OCI-LY7 (cell line): ENCODE results near the gene ARL15. TPM values are rescaled to one million over a fixed set of nuclear protein-coding genes. Genes with fewer than 3 reads are reported as not detected.

Source experiments
- BruUV-seq: library from RNA; stranded (reverse); fragments of 400-500 nt; replicated peaks from 2 replicates; lab custom pipeline; 2021; lab: Mats Ljungman, UMichigan
- CTCF ChIA-PET: fragments of 300-600 bp; sonication (Branson Sonifier 250); formaldehyde crosslinking; loops from one replicate; lab custom pipeline; 2022; ENCODE audit warnings: antibody characterized with exemption; ENCODE audit not compliant: unreplicated experiment; lab: Charles Lee
- POLR2A ChIA-PET: fragments of 300-600 bp; sonication (Branson Sonifier 250); formaldehyde crosslinking; loops from one replicate; lab custom pipeline; 2022; ENCODE audit warnings: antibody characterized with exemption; lab: Charles Lee
- DNase-seq: peaks from one replicate; pipeline ENCODE4 v3.0.0-alpha.2; 2015; ENCODE audit warnings: low spot score
- H2AFZ ChIP-seq: fragments of 200-600 bp; sonication (generic), shearing (Covaris generic); 2 replicates; pipeline ENCODE4 v1.6.1; 2014; ENCODE audit warnings: mild to moderate bottlenecking, antibody characterized with exemption, low read length, moderate library complexity
- H3K27ac ChIP-seq: fragments of 200-600 bp; sonication (generic); 2 replicates; pipeline ENCODE4 v1.5.1; 2014; ENCODE audit warnings: mixed run types, low read depth, mild to moderate bottlenecking, moderate library complexity, low read length, inconsistent platforms; ENCODE audit not compliant: poor library complexity, severe bottlenecking
- H3K36me3 ChIP-seq: fragments of 200-600 bp; sonication (generic); 2 replicates; pipeline ENCODE4 v1.6.1; 2014; ENCODE audit warnings: mild to moderate bottlenecking, antibody characterized with exemption, low read length, moderate library complexity, mixed read lengths; ENCODE audit not compliant: insufficient read depth
- H3K4me1 ChIP-seq: fragments of 200-600 bp; sonication (generic); 2 replicates; pipeline ENCODE4 v1.5.1; 2014; ENCODE audit warnings: mild to moderate bottlenecking, low read length; ENCODE audit not compliant: insufficient read depth, poor library complexity, severe bottlenecking
- H3K4me2 ChIP-seq: fragments of 200-600 bp; sonication (generic); 2 replicates; pipeline ENCODE4 v1.6.1; 2014; ENCODE audit warnings: mild to moderate bottlenecking, low read length
- H3K4me3 ChIP-seq: fragments of 200-600 bp; sonication (generic); 2 replicates; pipeline ENCODE4 v1.5.1; 2014; ENCODE audit warnings: mild to moderate bottlenecking, low read depth, low read length; ENCODE audit not compliant: poor library complexity, severe bottlenecking
- H3K79me2 ChIP-seq: fragments of 200-600 bp; sonication (generic); 2 replicates; pipeline ENCODE4 v1.6.1; 2016; ENCODE audit warnings: low read depth, mild to moderate bottlenecking, low read length, moderate library complexity, mixed read lengths; ENCODE audit not compliant: insufficient read depth
- H3K9me2 ChIP-seq: fragments of 200-600 bp; sonication (generic); 2 replicates; pipeline ENCODE4 v1.6.1; 2016; ENCODE audit warnings: mild to moderate bottlenecking, low read length, mixed read lengths; ENCODE audit not compliant: insufficient read depth
- H3K9me3 ChIP-seq: fragments of 200-600 bp; sonication (generic); 2 replicates; pipeline ENCODE4 v1.6.1; 2014; ENCODE audit warnings: mild to moderate bottlenecking, mixed run types, low read length, mixed read lengths
- H4K20me1 ChIP-seq: fragments of 200-600 bp; sonication (generic); 2 replicates; pipeline ENCODE4 v1.6.1; 2014; ENCODE audit warnings: mild to moderate bottlenecking, antibody characterized with exemption, low read length, moderate library complexity, mixed read lengths; ENCODE audit not compliant: insufficient read depth
- EZH2phosphoT487 ChIP-seq: fragments of 200-600 bp; sonication (generic); IDR thresholded peaks from 2 replicates; pipeline ENCODE4 v1.6.1; 2018; ENCODE audit warnings: low read depth, borderline replicate concordance, mild to moderate bottlenecking, mixed run types, antibody characterized with exemption, low read length, moderate library complexity, mixed read lengths
- intact Hi-C: fragments of 100-400 bp; cut with micrococcal nuclease; formaldehyde crosslinking; loops from one replicate; pipeline ENCODE4 v1.10.0; 2022; ENCODE audit not compliant: unreplicated experiment
- total RNA-seq, 2 experiments: library from RNA; depleted of rRNA in 1 of 2; stranded (reverse); fragments of >200 nt in 1 of 2; shearing (Covaris generic) in 1 of 2; gene quantifications; 2 replicates each; pipeline ENCODE4 v1.2.3, GENCODE V29; 2014 to 2022
- TF ChIP-seq, protein P1 (sequence below): fragments of 200-600 bp; sonication (generic); conservative IDR thresholded peaks from 2 replicates; pipeline ENCODE4 v1.5.1; 2014; ENCODE audit warnings: mild to moderate bottlenecking, antibody characterized with exemption, low read length, moderate library complexity, mixed read lengths

ARL15 gene
- total RNA-seq, 2 experiments from 2014 or later = 18.8 to 24.4 TPM

DNA sequence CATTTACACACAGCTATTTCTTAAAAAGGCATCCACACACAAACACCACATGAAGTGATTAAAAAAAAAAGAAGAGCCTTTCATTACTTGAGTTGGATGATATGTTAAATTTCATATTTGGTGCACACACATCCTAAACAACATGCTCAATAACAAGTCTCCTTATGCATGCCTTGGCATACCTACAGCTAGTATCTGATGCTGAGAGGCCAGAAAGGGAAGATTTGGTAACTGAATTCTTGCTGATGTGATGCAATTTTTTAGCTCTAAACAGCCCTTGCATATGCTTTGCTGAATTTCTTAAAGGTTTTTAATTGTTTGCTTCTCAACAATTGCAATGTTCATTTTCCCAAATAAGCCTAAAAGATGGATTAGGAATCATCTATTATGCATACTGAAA, 338.8 kb downstream of the ARL15 start:
- Histone ChIP-seq H3K36me3 (no peaks in the 10 kb centered on the region), H3K9me3 (no peaks in the 10 kb centered on the region), H3K9me2 (no peaks in the 10 kb centered on the region), H2AFZ (no peak overlapping the region), H3K4me2 (no peak overlapping the region), H3K4me3 (no peak overlapping the region), H3K4me1 (no peaks in the 10 kb centered on the region), H4K20me1 (no peaks in the 10 kb centered on the region), H3K27ac (no peak overlapping the region), H3K79me2 (no peaks in the 10 kb centered on the region)
- TF ChIP-seq, protein P1, sequence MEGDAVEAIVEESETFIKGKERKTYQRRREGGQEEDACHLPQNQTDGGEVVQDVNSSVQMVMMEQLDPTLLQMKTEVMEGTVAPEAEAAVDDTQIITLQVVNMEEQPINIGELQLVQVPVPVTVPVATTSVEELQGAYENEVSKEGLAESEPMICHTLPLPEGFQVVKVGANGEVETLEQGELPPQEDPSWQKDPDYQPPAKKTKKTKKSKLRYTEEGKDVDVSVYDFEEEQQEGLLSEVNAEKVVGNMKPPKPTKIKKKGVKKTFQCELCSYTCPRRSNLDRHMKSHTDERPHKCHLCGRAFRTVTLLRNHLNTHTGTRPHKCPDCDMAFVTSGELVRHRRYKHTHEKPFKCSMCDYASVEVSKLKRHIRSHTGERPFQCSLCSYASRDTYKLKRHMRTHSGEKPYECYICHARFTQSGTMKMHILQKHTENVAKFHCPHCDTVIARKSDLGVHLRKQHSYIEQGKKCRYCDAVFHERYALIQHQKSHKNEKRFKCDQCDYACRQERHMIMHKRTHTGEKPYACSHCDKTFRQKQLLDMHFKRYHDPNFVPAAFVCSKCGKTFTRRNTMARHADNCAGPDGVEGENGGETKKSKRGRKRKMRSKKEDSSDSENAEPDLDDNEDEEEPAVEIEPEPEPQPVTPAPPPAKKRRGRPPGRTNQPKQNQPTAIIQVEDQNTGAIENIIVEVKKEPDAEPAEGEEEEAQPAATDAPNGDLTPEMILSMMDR = no peak
- no peak for TF ChIP-seq EZH2phosphoT487
- intact Hi-C loops = no loop called here
- ChIA-PET POLR2A (interaction anchor here (0.6 kb wide), 1 partner anchor 1336 kb away, joined by 4 read pairs; the partner anchor contains the start of gene DHX29), CTCF (no interaction called here)
- no peak for DNase-seq
- no TSS peak for BruUV-seq

DNA sequence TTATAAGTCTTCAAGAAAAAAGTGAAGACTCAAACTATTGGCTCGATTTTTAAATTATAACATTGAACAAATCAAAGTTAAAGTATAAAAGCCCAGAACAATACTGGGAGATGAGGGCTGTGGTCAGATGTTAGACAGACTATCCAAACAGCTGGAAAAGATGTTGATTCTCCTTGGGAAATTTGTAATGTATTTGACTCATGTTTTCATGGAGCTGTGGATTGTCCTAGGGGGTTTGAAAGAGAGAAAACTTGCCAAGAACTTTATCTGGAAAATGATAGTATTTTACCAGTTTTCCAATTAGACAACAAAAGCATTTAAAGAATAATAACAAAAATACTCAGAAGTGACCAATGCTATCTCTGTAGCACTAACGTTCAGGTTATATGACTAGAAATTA, 339.2 kb downstream of the ARL15 start:
- ChIA-PET POLR2A (interaction anchor here (0.6 kb wide), 1 partner anchor 1336 kb away, joined by 4 read pairs; the partner anchor contains the start of gene DHX29), CTCF (no interaction called here)
- no peaks in the 10 kb centered on the region for H3K36me3 ChIP-seq
- intact Hi-C loops = no loop called here
- DNase-seq = no peak
- no peak for TF ChIP-seq EZH2phosphoT487
- TF ChIP-seq, protein P1 = no peak
- no peaks in the 10 kb centered on the region for H3K79me2 ChIP-seq
- H3K9me2 ChIP-seq = no peaks in the 10 kb centered on the region
- no peaks in the 10 kb centered on the region for H4K20me1 ChIP-seq
- no peaks in the 10 kb centered on the region for H3K9me3 ChIP-seq
- no peak overlapping the region for H3K4me3 ChIP-seq
- BruUV-seq = no TSS peak
- no peak overlapping the region for H3K4me2 ChIP-seq
- no peak overlapping the region for H3K27ac ChIP-seq
- H2AFZ ChIP-seq = no peak overlapping the region
- no peaks in the 10 kb centered on the region for H3K4me1 ChIP-seq

DNA sequence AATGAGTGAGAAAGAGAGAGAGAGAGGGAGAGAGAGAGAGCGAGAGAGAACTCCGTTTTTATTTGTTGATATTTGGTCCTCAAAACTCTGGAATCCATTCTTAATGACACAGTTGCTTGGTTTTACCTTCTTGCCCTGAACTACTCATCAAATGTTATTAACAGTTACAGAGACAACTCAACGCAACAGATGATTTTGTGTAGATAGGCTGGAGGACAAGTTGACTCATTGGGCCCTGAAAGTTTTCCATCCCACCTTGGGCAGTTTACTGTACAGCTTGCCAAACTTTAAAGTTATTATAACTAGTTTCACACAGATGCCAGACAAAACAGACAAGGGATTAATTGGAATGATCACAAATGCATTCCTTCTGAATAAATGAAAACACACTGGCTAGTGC, 339.9 kb downstream of the ARL15 start:
- Histone ChIP-seq H3K4me1 (no peaks in the 10 kb centered on the region), H3K9me3 (no peaks in the 10 kb centered on the region), H3K4me3 (no peak overlapping the region), H3K36me3 (no peaks in the 10 kb centered on the region), H4K20me1 (no peaks in the 10 kb centered on the region), H3K79me2 (no peaks in the 10 kb centered on the region), H3K9me2 (no peaks in the 10 kb centered on the region), H3K27ac (no peak overlapping the region), H2AFZ (no peak overlapping the region), H3K4me2 (no peak overlapping the region)
- intact Hi-C loops = no loop called here
- BruUV-seq = no TSS peak
- TF ChIP-seq EZH2phosphoT487 = no peak
- TF ChIP-seq, protein P1 = no peak
- ChIA-PET CTCF (no interaction called here), POLR2A (interaction anchor here (0.7 kb wide), 1 partner anchor 223 kb away, joined by 3 read pairs; no protein-coding TSS in a partner anchor)
- no peak for DNase-seq
